NCI-H2029 (cell line): ENCODE results near the gene LTBR.
"Not testable (repeated sequence)": the region's sequence is repeated elsewhere in the genome, so short reads cannot be mapped to it uniquely, and the experiment has no call there.

Experiments
- DNase-seq: peaks from one replicate; lab custom pipeline; 2025; lab: John Stamatoyannopoulos, UW

LTBR gene

GRCh38 chr12:6383572-6384498 lies at the start of gene LTBR:
Gene LTBR, plus strand, starts transcription at chr12:6384162. Its CDS starts 197 bp downstream, at chr12:6384359.
- peak; percentile 89 for DNase-seq

- no peak for DNase-seq
These were observed 49.6 kb upstream of the LTBR start for GRCh38 chr12:6334359-6334758.

GRCh38 chr12:6334940-6335450 lies 49.0 kb upstream of the LTBR start:
- no peak for DNase-seq

- no peak for DNase-seq
These were observed 48.4 kb upstream of the LTBR start for GRCh38 chr12:6335451-6336078.

GRCh38 chr12:6336079-6336888 lies 47.7 kb upstream of the LTBR start:
- DNase-seq: peak; percentile 86

GRCh38 chr12:6336889-6337853 lies 46.8 kb upstream of the LTBR start:
- no peak for DNase-seq

GRCh38 chr12:6337958-6338433 lies 46.0 kb upstream of the LTBR start:
- DNase-seq: no peak

GRCh38 chr12:6338536-6338935 lies 45.4 kb upstream of the LTBR start:
- DNase-seq: not testable (repeated sequence)

- DNase-seq: no peak
These were observed 45.0 kb upstream of the LTBR start for GRCh38 chr12:6338955-6339354.

GRCh38 chr12:6340032-6340638 lies 43.8 kb upstream of the LTBR start:
- no peak for DNase-seq

- no peak for DNase-seq
These were observed 43.1 kb upstream of the LTBR start for GRCh38 chr12:6340745-6341416.

GRCh38 chr12:6341417-6342139 lies 42.4 kb upstream of the LTBR start, which contains the start of gene TNFRSF1A:
Gene TNFRSF1A, minus strand, starts transcription at chr12:6342076. Its CDS starts 262 bp downstream, at chr12:6341814.
- DNase-seq: no peak

- DNase-seq: no peak
These were observed 41.6 kb upstream of the LTBR start for GRCh38 chr12:6342140-6342889.

- DNase-seq: no peak
These were observed 40.4 kb upstream of the LTBR start for GRCh38 chr12:6343518-6343917.

- not testable (repeated sequence) for DNase-seq
These were observed 39.8 kb upstream of the LTBR start for GRCh38 chr12:6344101-6344660.

GRCh38 chr12:6345319-6346091 lies 38.5 kb upstream of the LTBR start:
- DNase-seq: no peak

- no peak for DNase-seq
These were observed 37.6 kb upstream of the LTBR start for GRCh38 chr12:6346235-6346832.
